HG02623 (cell line): Measurements from ENCODE around the gene RELCH.

Experiments
- ATAC-seq: cut with Tn5 transposase; IDR thresholded peaks from one replicate; pipeline ENCODE4 v1.9.1; 2021; ENCODE audit warnings: moderate library complexity; ENCODE audit not compliant: unreplicated experiment

Gene RELCH

GRCh38 chr18:62186499-62186773 is 619 bp upstream of the RELCH start:
- ATAC-seq, result peak; percentile 1

- peak; percentile 0 for ATAC-seq
Measured at GRCh38 chr18:62187543-62188510, 772 bp downstream of the RELCH start.

- ATAC-seq, result no peak
Measured at GRCh38 chr18:62189208-62189607, 2.2 kb downstream of the RELCH start.

GRCh38 chr18:62196079-62196478 is 9.0 kb downstream of the RELCH start:
- ATAC-seq, result no peak

- no peak for ATAC-seq
Measured at GRCh38 chr18:62196980-62197379, 9.9 kb downstream of the RELCH start.

- no peak for ATAC-seq
Measured at GRCh38 chr18:62198259-62198658, 11.2 kb downstream of the RELCH start.

GRCh38 chr18:62199629-62200028 is 12.6 kb downstream of the RELCH start:
- ATAC-seq, result no peak

GRCh38 chr18:62200121-62200914 is 13.3 kb downstream of the RELCH start:
- ATAC-seq, result no peak

GRCh38 chr18:62201870-62202269 is 14.8 kb downstream of the RELCH start:
- no peak for ATAC-seq

GRCh38 chr18:62205824-62206223 is 18.8 kb downstream of the RELCH start:
- ATAC-seq, result no peak

GRCh38 chr18:62206593-62206992 is 19.5 kb downstream of the RELCH start:
- no peak for ATAC-seq

GRCh38 chr18:62209046-62209445 is 22.0 kb downstream of the RELCH start:
- ATAC-seq, result no peak

GRCh38 chr18:62210138-62210537 is 23.1 kb downstream of the RELCH start:
- ATAC-seq, result no peak

- no peak for ATAC-seq
Measured at GRCh38 chr18:62211325-62211828, 24.3 kb downstream of the RELCH start.

GRCh38 chr18:62214790-62215189 is 27.7 kb downstream of the RELCH start:
- no peak for ATAC-seq

GRCh38 chr18:62224229-62224628 is 37.2 kb downstream of the RELCH start:
- ATAC-seq, result no peak

- ATAC-seq, result no peak
Measured at GRCh38 chr18:62226047-62226446, 39.0 kb downstream of the RELCH start.

GRCh38 chr18:62236252-62236651 is 49.2 kb downstream of the RELCH start:
- ATAC-seq, result no peak

GRCh38 chr18:62239475-62239874 is 52.4 kb downstream of the RELCH start:
- ATAC-seq, result no peak

GRCh38 chr18:62242955-62243354 is 55.9 kb downstream of the RELCH start:
- ATAC-seq, result no peak

- ATAC-seq, result no peak
Measured at GRCh38 chr18:62245177-62245576, 58.1 kb downstream of the RELCH start.

GRCh38 chr18:62245699-62246098 is 58.6 kb downstream of the RELCH start:
- no peak for ATAC-seq
